Measurements from ENCODE around the gene EMC6.
A peak's percentile ranks its signal among the peaks of the same experiment; 100 is the strongest.

EMC6 gene

DNA sequence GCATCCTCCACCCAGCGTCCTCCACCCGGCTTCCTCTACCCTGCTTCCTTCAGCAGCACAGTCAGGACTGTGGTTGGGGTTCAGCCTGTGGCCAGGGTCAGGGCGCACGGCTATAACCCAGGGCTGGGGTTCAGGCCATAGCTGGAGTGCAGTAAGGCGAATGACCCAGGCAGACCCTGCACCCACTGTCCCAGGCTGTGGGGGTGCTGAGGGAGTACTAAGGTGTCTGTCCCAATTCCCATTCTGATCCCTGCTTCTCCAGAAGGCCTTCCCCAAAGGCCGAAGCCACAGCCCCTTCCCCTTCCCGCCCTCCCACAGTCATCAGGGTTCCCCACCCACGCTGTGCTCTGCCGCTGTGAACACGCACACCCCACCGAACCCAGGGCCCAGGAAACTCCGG is 12.4 kb downstream of the EMC6 start:
- in situ Hi-C loops (cut with HindIII; ENCODE audit: low sequenced_read_pairs), result no loop called here
- TF ChIP-seq, protein P1, sequence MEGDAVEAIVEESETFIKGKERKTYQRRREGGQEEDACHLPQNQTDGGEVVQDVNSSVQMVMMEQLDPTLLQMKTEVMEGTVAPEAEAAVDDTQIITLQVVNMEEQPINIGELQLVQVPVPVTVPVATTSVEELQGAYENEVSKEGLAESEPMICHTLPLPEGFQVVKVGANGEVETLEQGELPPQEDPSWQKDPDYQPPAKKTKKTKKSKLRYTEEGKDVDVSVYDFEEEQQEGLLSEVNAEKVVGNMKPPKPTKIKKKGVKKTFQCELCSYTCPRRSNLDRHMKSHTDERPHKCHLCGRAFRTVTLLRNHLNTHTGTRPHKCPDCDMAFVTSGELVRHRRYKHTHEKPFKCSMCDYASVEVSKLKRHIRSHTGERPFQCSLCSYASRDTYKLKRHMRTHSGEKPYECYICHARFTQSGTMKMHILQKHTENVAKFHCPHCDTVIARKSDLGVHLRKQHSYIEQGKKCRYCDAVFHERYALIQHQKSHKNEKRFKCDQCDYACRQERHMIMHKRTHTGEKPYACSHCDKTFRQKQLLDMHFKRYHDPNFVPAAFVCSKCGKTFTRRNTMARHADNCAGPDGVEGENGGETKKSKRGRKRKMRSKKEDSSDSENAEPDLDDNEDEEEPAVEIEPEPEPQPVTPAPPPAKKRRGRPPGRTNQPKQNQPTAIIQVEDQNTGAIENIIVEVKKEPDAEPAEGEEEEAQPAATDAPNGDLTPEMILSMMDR (IDR thresholded peaks at IDR 0.05; ENCODE audit: low read depth, low read length), result no peak
- no peak for DNase-seq (ENCODE audit: low read depth, low spot score)
- no peak overlapping the region for H3K4me3 ChIP-seq (ENCODE audit: low read depth, low read length)

DNA sequence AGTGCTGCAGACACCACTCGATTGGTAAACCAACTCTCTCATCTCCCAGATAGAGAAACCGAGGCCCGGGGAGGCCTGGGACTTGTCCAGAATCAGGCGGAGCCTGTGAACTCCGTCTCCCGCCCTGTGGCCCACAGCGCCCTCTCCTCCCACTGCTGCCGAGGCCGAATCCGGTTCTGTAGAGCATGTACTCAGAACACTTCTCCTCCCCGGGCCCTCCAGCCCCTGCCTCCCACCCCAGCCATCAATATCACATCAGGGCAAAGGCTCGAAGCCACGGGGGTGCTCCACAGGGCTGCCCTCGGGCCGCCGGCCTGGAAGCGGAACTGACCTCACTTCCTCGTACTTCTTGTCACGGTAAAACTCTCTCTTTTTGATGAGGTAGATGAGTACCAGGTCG is 13.0 kb downstream of the EMC6 start:
- no peak for DNase-seq (ENCODE audit: low read depth, low spot score)
- TF ChIP-seq, protein P1 (IDR thresholded peaks at IDR 0.05; ENCODE audit: low read depth, low read length), result no peak
- no peak overlapping the region for H3K4me3 ChIP-seq (ENCODE audit: low read depth, low read length)
- in situ Hi-C loops (cut with HindIII; ENCODE audit: low sequenced_read_pairs), result no loop called here

DNA sequence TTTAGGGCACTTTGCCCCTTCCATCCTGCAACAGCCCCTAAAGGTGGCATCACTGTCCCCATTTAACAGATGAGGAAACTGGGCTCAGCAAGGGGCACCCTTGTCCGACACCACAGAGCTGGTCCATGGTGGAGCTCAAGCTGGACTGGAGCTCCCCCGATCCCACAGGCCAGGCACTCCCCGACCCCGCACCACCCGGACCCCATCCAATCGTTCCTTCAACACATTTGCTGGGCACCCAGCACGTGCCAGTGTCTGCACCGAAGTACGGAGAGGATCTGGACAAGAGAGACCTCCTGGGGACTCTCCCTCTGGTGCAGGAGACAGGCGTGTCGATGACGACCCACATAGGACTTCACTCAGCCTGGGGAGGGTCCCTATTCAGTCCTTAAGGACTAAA is 13.4 kb downstream of the EMC6 start:
- TF ChIP-seq, protein P1 (IDR thresholded peaks at IDR 0.05; ENCODE audit: low read depth, low read length), result no peak
- H3K4me3 ChIP-seq (ENCODE audit: low read depth, low read length), result no peak overlapping the region
- no peak for DNase-seq (ENCODE audit: low read depth, low spot score)
- in situ Hi-C loops (cut with HindIII; ENCODE audit: low sequenced_read_pairs), result no loop called here

DNA sequence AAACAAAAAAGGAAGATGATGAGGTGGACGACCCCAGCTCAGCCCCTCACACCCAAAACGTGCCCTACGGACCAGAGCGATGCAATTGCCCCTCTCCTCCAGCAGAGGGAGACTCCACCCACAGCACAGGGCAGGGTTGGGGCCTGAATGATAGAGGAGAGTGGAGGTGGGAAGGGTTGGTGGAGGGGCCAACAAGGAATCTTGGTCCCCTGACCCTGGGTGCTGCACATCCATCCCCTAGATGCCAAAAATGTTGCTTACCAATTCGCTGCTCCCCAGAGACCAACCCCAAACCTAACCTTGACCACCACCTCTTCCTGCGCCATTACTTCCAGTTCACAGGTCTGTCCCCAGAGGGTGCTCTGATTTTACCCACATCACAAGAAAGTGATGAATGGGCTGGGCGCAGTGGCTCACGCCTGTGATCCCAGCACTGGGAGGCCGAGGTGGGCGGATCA is 14.5 kb downstream of the EMC6 start:
- in situ Hi-C loops (cut with HindIII; ENCODE audit: low sequenced_read_pairs), result no loop called here
- TF ChIP-seq, protein P1 (IDR thresholded peaks at IDR 0.05; ENCODE audit: low read depth, low read length), result peak; percentile 98
- no peak overlapping the region for H3K4me3 ChIP-seq (ENCODE audit: low read depth, low read length)
- DNase-seq (ENCODE audit: low read depth, low spot score), result no peak

DNA sequence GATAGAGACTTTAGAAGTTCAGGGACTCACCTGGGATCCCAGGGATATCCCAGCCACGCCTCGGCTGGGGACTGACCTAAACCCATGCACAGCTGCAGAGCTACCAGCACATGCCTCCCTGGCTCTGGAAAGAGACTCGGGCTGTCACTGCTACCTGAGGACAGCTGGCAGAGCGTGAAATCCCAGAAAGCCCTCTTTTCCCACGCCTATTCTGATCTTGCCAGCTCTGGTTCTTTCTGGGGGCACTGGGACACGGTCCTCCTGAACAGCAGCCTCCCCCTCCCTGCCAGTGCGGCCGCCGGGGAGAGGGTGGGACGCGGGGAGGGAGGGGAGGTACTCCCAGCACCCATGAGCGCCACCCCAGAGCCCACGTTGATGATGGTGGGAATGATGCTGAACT is 16.6 kb downstream of the EMC6 start:
- TF ChIP-seq, protein P1 (IDR thresholded peaks at IDR 0.05; ENCODE audit: low read depth, low read length), result no peak
- in situ Hi-C loops (cut with HindIII; ENCODE audit: low sequenced_read_pairs), result no loop called here
- no peak overlapping the region for H3K4me3 ChIP-seq (ENCODE audit: low read depth, low read length)
- DNase-seq (ENCODE audit: low read depth, low spot score), result no peak

DNA sequence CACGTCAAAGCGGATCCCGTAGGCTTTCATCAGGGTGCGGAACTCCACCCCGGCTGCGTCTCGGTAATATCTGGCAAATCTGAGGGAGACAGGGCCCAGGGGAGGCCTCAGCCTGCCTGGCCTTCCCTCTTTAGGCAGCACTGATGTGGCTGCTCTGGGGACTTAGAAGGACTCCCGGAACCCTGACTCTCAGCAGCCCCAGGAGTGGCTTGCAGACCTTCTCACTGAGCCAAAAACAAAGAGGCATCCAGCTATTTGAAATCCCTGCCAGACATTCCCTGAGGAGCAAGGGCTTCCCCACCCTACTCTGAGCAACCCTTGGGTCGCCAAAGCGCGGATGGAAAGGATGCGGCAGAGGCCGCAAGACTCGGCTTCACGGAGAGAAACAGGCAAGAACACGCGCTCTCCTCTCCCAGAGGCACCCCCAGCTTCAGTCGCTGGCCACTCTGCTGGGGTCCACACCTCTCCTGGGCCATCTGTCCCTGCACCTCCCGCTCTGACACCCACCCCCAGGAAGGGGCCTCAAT is 19.5 kb downstream of the EMC6 start:
- in situ Hi-C loops (cut with HindIII; ENCODE audit: low sequenced_read_pairs), result no loop called here
- TF ChIP-seq, protein P1 (IDR thresholded peaks at IDR 0.05; ENCODE audit: low read depth, low read length), result no peak
- H3K4me3 ChIP-seq (ENCODE audit: low read depth, low read length), result no peak overlapping the region
- no peak for DNase-seq (ENCODE audit: low read depth, low spot score)

DNA sequence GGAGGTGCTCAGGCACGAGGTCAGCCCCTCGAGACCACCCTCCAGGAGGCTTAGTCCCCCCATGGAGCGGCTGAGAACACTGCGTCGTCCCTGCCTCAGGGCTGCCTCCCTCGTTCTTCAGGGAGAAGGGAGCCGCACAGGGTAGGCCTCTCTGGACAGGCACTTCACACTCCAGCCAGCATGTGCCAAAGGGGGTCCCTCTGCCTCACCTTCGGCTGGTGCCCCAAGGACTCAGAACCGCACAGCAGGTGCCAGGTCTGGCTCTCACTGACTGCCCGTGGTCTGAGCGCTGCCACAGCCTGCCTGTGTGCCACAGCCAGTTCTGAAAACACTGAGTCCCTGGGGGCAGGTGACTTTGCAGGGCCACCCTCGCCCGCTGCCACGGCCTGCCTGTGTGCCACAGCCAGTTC is 20.2 kb downstream of the EMC6 start:
- H3K4me3 ChIP-seq (ENCODE audit: low read depth, low read length), result no peak overlapping the region
- TF ChIP-seq, protein P1 (IDR thresholded peaks at IDR 0.05; ENCODE audit: low read depth, low read length), result no peak
- in situ Hi-C loops (cut with HindIII; ENCODE audit: low sequenced_read_pairs), result no loop called here
- no peak for DNase-seq (ENCODE audit: low read depth, low spot score)

All from astrocyte of the spinal cord (primary cell).